Measurements from ENCODE around the gene EPHA4.

- TF ChIP-seq TAF1 (conservative IDR thresholded peaks at IDR 0.05) (no peak), CTCF (IDR thresholded peaks at IDR 0.05; ENCODE audit: low read depth, low read length, missing input control) (no peak), GABPA (IDR thresholded peaks at IDR 0.05 in 1 of 2, conservative IDR thresholded peaks at IDR 0.05 in 1 of 2) (no peak), MAX (IDR thresholded peaks at IDR 0.05) (no peak), JUND (IDR thresholded peaks at IDR 0.05) (no peak), ATF3 (IDR thresholded peaks at IDR 0.05) (no peak), RXRA (IDR thresholded peaks at IDR 0.05) (no peak), EGR1 (IDR thresholded peaks at IDR 0.05; ENCODE audit: low read depth in 2 of 2) (no peak), RAD21 (IDR thresholded peaks at IDR 0.05) (no peak), FOXA1 (IDR thresholded peaks at IDR 0.05) (no peak), REST (IDR thresholded peaks at IDR 0.05) (no peak), HNF4G (IDR thresholded peaks at IDR 0.05) (no peak), SP1 (IDR thresholded peaks at IDR 0.05) (no peak), YY1 (IDR thresholded peaks at IDR 0.05) (no peak)
These were observed 98.7 kb downstream of the EPHA4 start for GRCh38 chr2:221473451-221473850.

All from liver (tissue), 3 donors.